Measurements from ENCODE around the gene WDFY4.

Gene WDFY4

GRCh38 chr10:48749254-48749787 is 64.6 kb downstream of the WDFY4 start (continued):
- no peak for TF ChIP-seq TOX (CRISPR knock-in tag; IDR thresholded peaks at IDR 0.05; ENCODE audit: borderline replicate concordance)
- no peak for TF ChIP-seq RARB (CRISPR knock-in tag; IDR thresholded peaks at IDR 0.05)
- no peak for TF ChIP-seq ZNF8 (CRISPR knock-in tag; IDR thresholded peaks at IDR 0.05)

GRCh38 chr10:48750019-48750418 is 65.3 kb downstream of the WDFY4 start:
- ATAC-seq = no peak
- TF ChIP-seq CSDC2 (CRISPR knock-in tag; IDR thresholded peaks at IDR 0.05) (no peak), CSRNP3 (CRISPR knock-in tag; IDR thresholded peaks at IDR 0.05) (no peak), ZFP30 (CRISPR knock-in tag; IDR thresholded peaks at IDR 0.05) (no peak), ZNF565 (CRISPR knock-in tag; conservative IDR thresholded peaks at IDR 0.05; ENCODE audit: low read depth) (no peak), OSR1 (CRISPR knock-in tag; IDR thresholded peaks at IDR 0.05) (no peak), ARNTL (CRISPR knock-in tag; IDR thresholded peaks at IDR 0.05; ENCODE audit: borderline replicate concordance, low read depth) (no peak), RARB (CRISPR knock-in tag; IDR thresholded peaks at IDR 0.05) (no peak), TCF4 (CRISPR knock-in tag; IDR thresholded peaks at IDR 0.05; ENCODE audit: borderline replicate concordance) (no peak), ESRRG (CRISPR knock-in tag; IDR thresholded peaks at IDR 0.05) (no peak), POU6F1 (CRISPR knock-in tag; IDR thresholded peaks at IDR 0.05; ENCODE audit: borderline replicate concordance, low read depth) (no peak), ZC3H10 (CRISPR knock-in tag; IDR thresholded peaks at IDR 0.05) (no peak), SNAI2 (CRISPR knock-in tag; IDR thresholded peaks at IDR 0.05) (no peak), PPARA (CRISPR knock-in tag; IDR thresholded peaks at IDR 0.05; ENCODE audit: borderline replicate concordance) (no peak)

- no peak for ATAC-seq
These were observed 66.3 kb downstream of the WDFY4 start for GRCh38 chr10:48750991-48751390.

GRCh38 chr10:48751730-48752129 is 67.1 kb downstream of the WDFY4 start:
- ATAC-seq = no peak
- no peak for TF ChIP-seq ZNF70 (CRISPR knock-in tag; IDR thresholded peaks at IDR 0.05)
- no peak for TF ChIP-seq CSDC2 (CRISPR knock-in tag; IDR thresholded peaks at IDR 0.05)
- no peak for TF ChIP-seq RARB (CRISPR knock-in tag; IDR thresholded peaks at IDR 0.05)
- TF ChIP-seq ZNF565 (CRISPR knock-in tag; conservative IDR thresholded peaks at IDR 0.05; ENCODE audit: low read depth) = no peak
- no peak for TF ChIP-seq BACH2 (CRISPR knock-in tag; IDR thresholded peaks at IDR 0.05; ENCODE audit: borderline replicate concordance)
- no peak for TF ChIP-seq CSRNP3 (CRISPR knock-in tag; IDR thresholded peaks at IDR 0.05)
- no peak for TF ChIP-seq TCF4 (CRISPR knock-in tag; IDR thresholded peaks at IDR 0.05; ENCODE audit: borderline replicate concordance)
- TF ChIP-seq CREB5 (CRISPR knock-in tag; IDR thresholded peaks at IDR 0.05; ENCODE audit: low read depth) = no peak
- TF ChIP-seq ZFP3 (CRISPR knock-in tag; IDR thresholded peaks at IDR 0.05) = no peak
- no peak for TF ChIP-seq GLIS3 (CRISPR knock-in tag; IDR thresholded peaks at IDR 0.05)
- TF ChIP-seq ARNTL (CRISPR knock-in tag; IDR thresholded peaks at IDR 0.05; ENCODE audit: borderline replicate concordance, low read depth) = no peak
- no peak for TF ChIP-seq TSHZ2 (CRISPR knock-in tag; IDR thresholded peaks at IDR 0.05)
- TF ChIP-seq POU6F1 (CRISPR knock-in tag; IDR thresholded peaks at IDR 0.05; ENCODE audit: borderline replicate concordance, low read depth) = no peak
- no peak for TF ChIP-seq ZC3H10 (CRISPR knock-in tag; IDR thresholded peaks at IDR 0.05)
- TF ChIP-seq OSR1 (CRISPR knock-in tag; IDR thresholded peaks at IDR 0.05) = no peak

More at GRCh38 chr10:48750991-48751390, 66.3 kb downstream of the WDFY4 start:
- no peak for TF ChIP-seq ARNTL (CRISPR knock-in tag; IDR thresholded peaks at IDR 0.05; ENCODE audit: borderline replicate concordance, low read depth)
